SK-N-SH treated with all-trans-retinoic acid at 6 μM for 48 hours (cell line): ENCODE measurements around the gene PLAAT4.
"Not testable (repeated sequence)": the region's sequence is repeated elsewhere in the genome, so short reads cannot be mapped to it uniquely, and the experiment has no call there.

Source experiments
- ATAC-seq: fragments of 200-7000 bp; cut with Tn5 transposase; 3 replicates; pipeline ENCODE4 v1.9.1; 2020; ENCODE audit warnings: mild to moderate bottlenecking, moderate library complexity
- ARNTL ChIP-seq: fragments of 450-650 bp; formaldehyde crosslinking; IDR thresholded peaks from 2 replicates; pipeline ENCODE4 v1.5.0; 2020; ENCODE audit warnings: low read depth, mild to moderate bottlenecking, moderate library complexity, borderline replicate concordance
- CREB5 ChIP-seq: fragments of 250-450 bp; sonication (Bioruptor Pico); IDR thresholded peaks from 2 replicates; pipeline ENCODE4 v1.5.1; 2020; ENCODE audit warnings: low read depth, mild to moderate bottlenecking, moderate library complexity
- ESRRG ChIP-seq: fragments of 250-450 bp; sonication (Bioruptor Pico); IDR thresholded peaks from 2 replicates; pipeline ENCODE4 v1.6.1; 2021; ENCODE audit warnings: mild to moderate bottlenecking
- GLIS3 ChIP-seq: fragments of 250-450 bp; sonication (Bioruptor Pico); IDR thresholded peaks from 2 replicates; pipeline ENCODE4 v1.5.0; 2020; ENCODE audit warnings: mild to moderate bottlenecking, moderate library complexity
- PATZ1 ChIP-seq: fragments of 250-450 bp; sonication (Bioruptor Pico); IDR thresholded peaks from 2 replicates; pipeline ENCODE4 v1.8.0; 2020; ENCODE audit warnings: mild to moderate bottlenecking, moderate library complexity, borderline replicate concordance
- PPARA ChIP-seq: fragments of 250-450 bp; sonication (Bioruptor Pico); IDR thresholded peaks from 2 replicates; pipeline ENCODE4 v1.5.0; 2020; ENCODE audit warnings: mild to moderate bottlenecking, borderline replicate concordance
- SNAI2 ChIP-seq: fragments of 250-450 bp; sonication (Bioruptor Pico); IDR thresholded peaks from 2 replicates; pipeline ENCODE4 v1.5.0; 2020; ENCODE audit warnings: mild to moderate bottlenecking, moderate library complexity
- ZC3H10 ChIP-seq: fragments of 250-450 bp; sonication (Bioruptor Pico); IDR thresholded peaks from 2 replicates; pipeline ENCODE4 v1.5.1; 2021; ENCODE audit warnings: mild to moderate bottlenecking, moderate library complexity
- ZFP3 ChIP-seq: fragments of 250-450 bp; sonication (Bioruptor Pico); IDR thresholded peaks from 2 replicates; pipeline ENCODE4 v1.5.0; 2020; ENCODE audit warnings: mild to moderate bottlenecking, moderate library complexity
- ZFP30 ChIP-seq: fragments of 450-650 bp; formaldehyde crosslinking; IDR thresholded peaks from 2 replicates; pipeline ENCODE4 v1.5.0; 2022; ENCODE audit warnings: mild to moderate bottlenecking, moderate library complexity
- ZNF565 ChIP-seq: fragments of 450-650 bp; formaldehyde crosslinking; conservative IDR thresholded peaks from 2 replicates; pipeline ENCODE4 v1.5.0; 2020; ENCODE audit warnings: low read depth, mild to moderate bottlenecking, moderate library complexity
- ZNF70 ChIP-seq: fragments of 450-650 bp; formaldehyde crosslinking; IDR thresholded peaks from 2 replicates; pipeline ENCODE4 v1.5.0; 2020; ENCODE audit warnings: mild to moderate bottlenecking, moderate library complexity
- ZNF8 ChIP-seq: fragments of 450-650 bp; formaldehyde crosslinking; IDR thresholded peaks from 2 replicates; pipeline ENCODE4 v1.5.0; 2020; ENCODE audit warnings: mild to moderate bottlenecking, moderate library complexity
- TF ChIP-seq, protein P1 (sequence below): fragments of 250-450 bp; sonication (Bioruptor Pico); IDR thresholded peaks from 2 replicates; pipeline ENCODE4 v1.5.1; 2021; ENCODE audit warnings: mild to moderate bottlenecking, moderate library complexity
- TF ChIP-seq, protein P2 (sequence below): fragments of 250-450 bp; sonication (Bioruptor Pico); IDR thresholded peaks from 2 replicates; pipeline ENCODE4 v1.8.0; 2021; ENCODE audit warnings: low read depth, mild to moderate bottlenecking, moderate library complexity, borderline replicate concordance
- TF ChIP-seq, protein P3 (sequence below): fragments of 250-450 bp; sonication (Bioruptor Pico); IDR thresholded peaks from 2 replicates; pipeline ENCODE4 v1.5.0; 2020; ENCODE audit warnings: mild to moderate bottlenecking, moderate library complexity

PLAAT4 gene

GRCh38 chr11:63573881-63574855 is 37.6 kb downstream of the PLAAT4 start:
- ATAC-seq = no peak
- TF ChIP-seq, protein P1, sequence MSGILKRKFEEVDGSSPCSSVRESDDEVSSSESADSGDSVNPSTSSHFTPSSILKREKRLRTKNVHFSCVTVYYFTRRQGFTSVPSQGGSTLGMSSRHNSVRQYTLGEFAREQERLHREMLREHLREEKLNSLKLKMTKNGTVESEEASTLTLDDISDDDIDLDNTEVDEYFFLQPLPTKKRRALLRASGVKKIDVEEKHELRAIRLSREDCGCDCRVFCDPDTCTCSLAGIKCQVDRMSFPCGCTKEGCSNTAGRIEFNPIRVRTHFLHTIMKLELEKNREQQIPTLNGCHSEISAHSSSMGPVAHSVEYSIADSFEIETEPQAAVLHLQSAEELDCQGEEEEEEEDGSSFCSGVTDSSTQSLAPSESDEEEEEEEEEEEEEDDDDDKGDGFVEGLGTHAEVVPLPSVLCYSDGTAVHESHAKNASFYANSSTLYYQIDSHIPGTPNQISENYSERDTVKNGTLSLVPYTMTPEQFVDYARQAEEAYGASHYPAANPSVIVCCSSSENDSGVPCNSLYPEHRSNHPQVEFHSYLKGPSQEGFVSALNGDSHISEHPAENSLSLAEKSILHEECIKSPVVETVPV = no peak
- TF ChIP-seq ARNTL (CRISPR knock-in tag) (no peak), GLIS3 (CRISPR knock-in tag) (no peak), ZC3H10 (CRISPR knock-in tag) (no peak), CREB5 (no peak), ZFP3 (CRISPR knock-in tag) (no peak), ZNF565 (no peak), ZFP30 (CRISPR knock-in tag) (no peak), SNAI2 (CRISPR knock-in tag) (no peak), ESRRG (CRISPR knock-in tag) (no peak), ZNF70 (CRISPR knock-in tag) (no peak), PPARA (CRISPR knock-in tag) (no peak), ZNF8 (CRISPR knock-in tag) (no peak)
- TF ChIP-seq, protein P2, sequence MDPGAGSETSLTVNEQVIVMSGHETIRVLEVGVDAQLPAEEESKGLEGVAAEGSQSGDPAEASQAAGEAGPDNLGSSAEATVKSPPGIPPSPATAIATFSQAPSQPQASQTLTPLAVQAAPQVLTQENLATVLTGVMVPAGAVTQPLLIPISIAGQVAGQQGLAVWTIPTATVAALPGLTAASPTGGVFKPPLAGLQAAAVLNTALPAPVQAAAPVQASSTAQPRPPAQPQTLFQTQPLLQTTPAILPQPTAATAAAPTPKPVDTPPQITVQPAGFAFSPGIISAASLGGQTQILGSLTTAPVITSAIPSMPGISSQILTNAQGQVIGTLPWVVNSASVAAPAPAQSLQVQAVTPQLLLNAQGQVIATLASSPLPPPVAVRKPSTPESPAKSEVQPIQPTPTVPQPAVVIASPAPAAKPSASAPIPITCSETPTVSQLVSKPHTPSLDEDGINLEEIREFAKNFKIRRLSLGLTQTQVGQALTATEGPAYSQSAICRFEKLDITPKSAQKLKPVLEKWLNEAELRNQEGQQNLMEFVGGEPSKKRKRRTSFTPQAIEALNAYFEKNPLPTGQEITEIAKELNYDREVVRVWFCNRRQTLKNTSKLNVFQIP (CRISPR knock-in tag) = no peak
- TF ChIP-seq, protein P3, sequence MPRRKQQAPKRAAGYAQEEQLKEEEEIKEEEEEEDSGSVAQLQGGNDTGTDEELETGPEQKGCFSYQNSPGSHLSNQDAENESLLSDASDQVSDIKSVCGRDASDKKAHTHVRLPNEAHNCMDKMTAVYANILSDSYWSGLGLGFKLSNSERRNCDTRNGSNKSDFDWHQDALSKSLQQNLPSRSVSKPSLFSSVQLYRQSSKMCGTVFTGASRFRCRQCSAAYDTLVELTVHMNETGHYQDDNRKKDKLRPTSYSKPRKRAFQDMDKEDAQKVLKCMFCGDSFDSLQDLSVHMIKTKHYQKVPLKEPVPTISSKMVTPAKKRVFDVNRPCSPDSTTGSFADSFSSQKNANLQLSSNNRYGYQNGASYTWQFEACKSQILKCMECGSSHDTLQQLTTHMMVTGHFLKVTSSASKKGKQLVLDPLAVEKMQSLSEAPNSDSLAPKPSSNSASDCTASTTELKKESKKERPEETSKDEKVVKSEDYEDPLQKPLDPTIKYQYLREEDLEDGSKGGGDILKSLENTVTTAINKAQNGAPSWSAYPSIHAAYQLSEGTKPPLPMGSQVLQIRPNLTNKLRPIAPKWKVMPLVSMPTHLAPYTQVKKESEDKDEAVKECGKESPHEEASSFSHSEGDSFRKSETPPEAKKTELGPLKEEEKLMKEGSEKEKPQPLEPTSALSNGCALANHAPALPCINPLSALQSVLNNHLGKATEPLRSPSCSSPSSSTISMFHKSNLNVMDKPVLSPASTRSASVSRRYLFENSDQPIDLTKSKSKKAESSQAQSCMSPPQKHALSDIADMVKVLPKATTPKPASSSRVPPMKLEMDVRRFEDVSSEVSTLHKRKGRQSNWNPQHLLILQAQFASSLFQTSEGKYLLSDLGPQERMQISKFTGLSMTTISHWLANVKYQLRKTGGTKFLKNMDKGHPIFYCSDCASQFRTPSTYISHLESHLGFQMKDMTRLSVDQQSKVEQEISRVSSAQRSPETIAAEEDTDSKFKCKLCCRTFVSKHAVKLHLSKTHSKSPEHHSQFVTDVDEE (CRISPR knock-in tag) = no peak

- no peak for TF ChIP-seq ZNF70 (CRISPR knock-in tag)
- no peak for TF ChIP-seq PATZ1
- TF ChIP-seq CREB5 = no peak
- no peak for ATAC-seq
Measured at GRCh38 chr11:63574856-63575602, 38.4 kb downstream of the PLAAT4 start.

- not testable (repeated sequence) for ATAC-seq
Measured at GRCh38 chr11:63578882-63579281, 42.3 kb downstream of the PLAAT4 start.

DNA sequence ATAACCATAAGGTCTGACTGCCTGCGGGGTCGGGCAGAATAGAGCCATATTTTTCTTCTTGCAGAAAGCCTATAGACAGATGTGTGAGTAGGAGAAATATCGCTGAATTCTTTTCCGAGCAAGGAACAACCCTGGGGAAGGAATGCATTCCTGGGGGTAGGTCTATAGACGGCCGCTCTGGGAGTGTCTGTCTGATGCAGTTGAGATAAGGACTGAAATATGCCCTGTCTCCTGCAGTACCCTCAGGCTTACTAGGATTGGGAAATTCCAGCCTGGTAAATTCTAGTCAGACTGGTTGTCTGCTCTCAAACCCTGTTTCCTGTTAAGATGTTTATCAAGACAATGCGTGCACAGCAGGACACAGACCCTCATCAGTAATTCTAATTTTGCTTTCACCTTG is 44.6 kb downstream of the PLAAT4 start:
- not testable (repeated sequence) for ATAC-seq
